ENCODE data around the gene OR10J1. TPM values are rescaled to one million over a fixed set of nuclear protein-coding genes. Genes with fewer than 3 reads are reported as not detected.

OR10J1 gene
- total RNA-seq, 4 donors from 2014 or later = not detected

DNA sequence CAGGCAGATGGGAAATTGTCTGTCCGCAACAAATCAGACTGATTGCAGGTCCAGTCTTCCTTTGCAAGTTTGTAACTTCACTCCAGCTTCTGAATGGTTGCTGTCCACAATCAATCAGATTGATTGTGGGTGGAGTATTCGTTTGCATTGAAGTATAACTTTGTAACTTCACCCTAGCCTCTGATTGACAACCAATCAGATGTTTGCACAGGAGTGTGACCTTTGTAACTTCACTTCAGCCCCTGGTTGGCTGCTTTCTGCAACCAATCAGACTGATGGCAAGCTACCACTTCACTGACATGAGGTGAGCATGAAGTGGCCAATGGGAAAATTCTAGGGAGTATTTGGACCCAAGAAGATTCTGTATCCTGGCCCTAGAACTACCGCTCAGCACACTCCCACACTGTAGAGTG, 25.7 kb downstream of the OR10J1 start:
- intact Hi-C loops (cut with DNase I; ENCODE audit: low total_unique reads) = no loop called here
- H3K4me3 ChIP-seq = no peak overlapping the region
- no peak overlapping the region for H3K27ac ChIP-seq
- no peak for DNase-seq
- TF ChIP-seq POLR2A (IDR thresholded peaks at IDR 0.05) = no peak
- TF ChIP-seq, protein P1, sequence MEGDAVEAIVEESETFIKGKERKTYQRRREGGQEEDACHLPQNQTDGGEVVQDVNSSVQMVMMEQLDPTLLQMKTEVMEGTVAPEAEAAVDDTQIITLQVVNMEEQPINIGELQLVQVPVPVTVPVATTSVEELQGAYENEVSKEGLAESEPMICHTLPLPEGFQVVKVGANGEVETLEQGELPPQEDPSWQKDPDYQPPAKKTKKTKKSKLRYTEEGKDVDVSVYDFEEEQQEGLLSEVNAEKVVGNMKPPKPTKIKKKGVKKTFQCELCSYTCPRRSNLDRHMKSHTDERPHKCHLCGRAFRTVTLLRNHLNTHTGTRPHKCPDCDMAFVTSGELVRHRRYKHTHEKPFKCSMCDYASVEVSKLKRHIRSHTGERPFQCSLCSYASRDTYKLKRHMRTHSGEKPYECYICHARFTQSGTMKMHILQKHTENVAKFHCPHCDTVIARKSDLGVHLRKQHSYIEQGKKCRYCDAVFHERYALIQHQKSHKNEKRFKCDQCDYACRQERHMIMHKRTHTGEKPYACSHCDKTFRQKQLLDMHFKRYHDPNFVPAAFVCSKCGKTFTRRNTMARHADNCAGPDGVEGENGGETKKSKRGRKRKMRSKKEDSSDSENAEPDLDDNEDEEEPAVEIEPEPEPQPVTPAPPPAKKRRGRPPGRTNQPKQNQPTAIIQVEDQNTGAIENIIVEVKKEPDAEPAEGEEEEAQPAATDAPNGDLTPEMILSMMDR (IDR thresholded peaks at IDR 0.05) = no peak
- no peaks in the 10 kb centered on the region for H3K27me3 ChIP-seq
- H3K9me3 ChIP-seq = no peaks in the 10 kb centered on the region
- no peaks in the 10 kb centered on the region for H3K4me1 ChIP-seq
- no peaks in the 10 kb centered on the region for H3K36me3 ChIP-seq

DNA sequence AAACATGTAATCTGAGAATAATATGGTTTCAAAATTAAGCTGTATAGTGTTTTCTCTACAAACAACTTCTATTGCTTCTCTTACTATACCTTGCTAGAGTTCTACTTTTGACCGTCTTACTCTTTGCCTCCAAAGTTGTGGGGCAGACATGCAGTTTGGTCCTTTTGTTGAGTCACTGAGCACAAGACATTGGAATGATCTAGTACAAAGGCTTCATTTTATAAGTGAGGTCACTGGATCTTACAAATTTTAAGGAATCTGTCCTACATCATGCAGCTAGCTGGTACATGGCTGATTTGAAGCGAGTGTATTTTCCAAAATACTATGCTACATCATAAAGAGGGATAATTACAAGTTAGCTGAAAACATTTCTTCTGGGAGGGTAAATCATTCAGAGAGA, 28.8 kb downstream of the OR10J1 start:
- no peak overlapping the region for H3K27ac ChIP-seq
- H3K9me3 ChIP-seq = no peaks in the 10 kb centered on the region
- no peaks in the 10 kb centered on the region for H3K27me3 ChIP-seq
- intact Hi-C loops (cut with DNase I; ENCODE audit: low total_unique reads) = no loop called here
- H3K4me3 ChIP-seq = no peak overlapping the region
- no peaks in the 10 kb centered on the region for H3K36me3 ChIP-seq
- no peak for DNase-seq
- no peaks in the 10 kb centered on the region for H3K4me1 ChIP-seq
- TF ChIP-seq POLR2A (IDR thresholded peaks at IDR 0.05) = no peak
- TF ChIP-seq, protein P1 (IDR thresholded peaks at IDR 0.05) = no peak

DNA sequence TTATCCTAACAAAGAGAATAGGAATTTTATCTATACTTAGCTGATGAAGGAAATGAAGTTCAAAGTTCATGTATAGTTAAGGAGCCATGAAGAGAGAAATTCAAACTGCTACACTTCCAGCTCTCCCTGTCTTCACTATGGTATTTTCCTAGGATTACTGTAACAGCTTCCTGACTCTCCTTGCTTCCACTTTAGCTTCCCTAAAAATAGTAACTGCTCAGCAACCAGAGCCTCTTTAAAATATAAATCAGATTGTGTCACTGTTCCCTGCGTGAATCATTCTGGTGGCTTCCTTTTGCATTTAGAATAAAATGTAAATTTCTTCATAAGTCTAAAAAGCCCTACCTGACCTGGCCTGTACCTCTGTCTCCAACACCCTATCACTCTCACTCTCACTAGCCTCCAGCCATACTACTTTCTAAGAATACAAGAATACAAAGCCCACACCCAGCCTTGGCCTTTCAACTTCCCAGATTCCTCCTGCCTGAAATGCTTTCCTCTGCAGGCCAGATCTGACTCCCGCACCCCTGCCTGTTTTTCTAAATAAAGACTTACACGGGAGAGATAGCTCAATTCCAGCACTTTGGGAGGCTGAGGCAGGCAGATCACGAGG, 30.5 kb downstream of the OR10J1 start:
- DNase-seq = no peak
- Histone ChIP-seq H3K36me3 (no peaks in the 10 kb centered on the region), H3K4me3 (no peak overlapping the region), H3K27me3 (no peaks in the 10 kb centered on the region), H3K9me3 (no peaks in the 10 kb centered on the region), H3K4me1 (no peaks in the 10 kb centered on the region), H3K27ac (no peak overlapping the region)
- no peak for TF ChIP-seq POLR2A (IDR thresholded peaks at IDR 0.05)
- TF ChIP-seq, protein P1 (IDR thresholded peaks at IDR 0.05) = no peak
- intact Hi-C loops (cut with DNase I; ENCODE audit: low total_unique reads) = no loop called here

DNA sequence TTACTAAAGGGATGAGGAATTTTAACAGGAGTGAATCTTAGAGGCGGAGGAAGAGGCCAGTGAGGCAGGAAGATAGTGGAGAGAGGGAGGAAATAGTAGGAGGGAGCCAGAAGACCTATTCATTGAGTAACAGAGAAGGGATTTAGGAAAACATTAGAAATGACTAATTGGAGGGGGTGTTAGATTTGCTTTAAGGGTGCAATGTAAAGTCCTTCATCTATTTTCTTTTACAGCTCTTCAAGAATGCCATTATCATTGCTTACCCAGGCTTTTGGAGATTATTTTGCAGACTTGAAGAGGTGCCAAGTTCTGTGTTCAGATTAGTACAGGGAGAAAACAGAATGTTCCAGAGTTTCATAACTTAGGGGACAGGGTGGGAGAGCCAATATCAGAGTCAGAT, 33.8 kb downstream of the OR10J1 start:
- Histone ChIP-seq H3K4me3 (no peak overlapping the region), H3K9me3 (no peaks in the 10 kb centered on the region), H3K27ac (no peak overlapping the region), H3K36me3 (no peaks in the 10 kb centered on the region), H3K4me1 (no peaks in the 10 kb centered on the region), H3K27me3 (no peaks in the 10 kb centered on the region)
- TF ChIP-seq, protein P1 (IDR thresholded peaks at IDR 0.05) = no peak
- TF ChIP-seq POLR2A (IDR thresholded peaks at IDR 0.05) = no peak
- intact Hi-C loops (cut with DNase I; ENCODE audit: low total_unique reads) = no loop called here
- DNase-seq = no peak

DNA sequence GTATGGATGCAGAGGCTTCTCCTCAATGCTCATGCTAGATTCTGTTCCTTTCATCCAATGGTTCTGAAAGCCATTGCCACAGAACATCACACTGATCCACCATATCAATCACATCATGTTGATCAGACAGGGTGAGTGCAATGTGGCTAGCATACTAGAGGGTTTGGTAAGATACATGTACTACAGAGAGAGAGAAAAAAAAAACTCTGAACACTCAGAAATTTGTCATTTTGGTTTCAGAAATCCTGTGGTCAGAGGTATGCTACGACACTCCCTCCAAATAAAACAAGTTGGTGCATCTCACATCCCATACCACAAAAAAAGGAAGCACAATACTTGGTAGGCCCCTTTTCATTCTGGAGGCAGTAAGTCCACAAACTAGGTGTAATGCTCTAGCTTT, 35.4 kb downstream of the OR10J1 start:
- no peak overlapping the region for H3K4me3 ChIP-seq

More for the DNA sequence above, 35.4 kb downstream of the OR10J1 start:
- Histone ChIP-seq H3K4me1 (no peaks in the 10 kb centered on the region), H3K27ac (no peak overlapping the region), H3K9me3 (no peaks in the 10 kb centered on the region), H3K27me3 (no peaks in the 10 kb centered on the region), H3K36me3 (no peaks in the 10 kb centered on the region)
- TF ChIP-seq POLR2A (IDR thresholded peaks at IDR 0.05) = no peak
- TF ChIP-seq, protein P1 (IDR thresholded peaks at IDR 0.05) = no peak
- no peak for DNase-seq
- intact Hi-C loops (cut with DNase I; ENCODE audit: low total_unique reads) = no loop called here

All from uterus (tissue), 4 donors.